Measurements from ENCODE around the gene KCNRG.

KCNRG gene

GRCh38 chr13:50014386-50014785 lies 858 bp upstream of the KCNRG start:
- no peak for TF ChIP-seq POLR2AphosphoS5 (IDR thresholded peaks at IDR 0.05; ENCODE audit: low read depth, low read length)
- TF ChIP-seq TAF1 (IDR thresholded peaks at IDR 0.05; ENCODE audit: borderline replicate concordance, low read depth, low read length), result no peak
- TF ChIP-seq POLR2A (IDR thresholded peaks at IDR 0.05; ENCODE audit: low read depth, low read length), result no peak
- no peak for DNase-seq (ENCODE audit: insufficient read length)
- FAIRE-seq, result peak; percentile 77

GRCh38 chr13:50015750-50016149 lies 506 bp downstream of the KCNRG start:
- FAIRE-seq (no peak), DNase-seq (ENCODE audit: insufficient read length) (no peak)
- no peak for TF ChIP-seq TAF1 (IDR thresholded peaks at IDR 0.05; ENCODE audit: borderline replicate concordance, low read depth, low read length)
- TF ChIP-seq POLR2A (IDR thresholded peaks at IDR 0.05; ENCODE audit: low read depth, low read length), result no peak
- TF ChIP-seq POLR2AphosphoS5 (IDR thresholded peaks at IDR 0.05; ENCODE audit: low read depth, low read length), result no peak

DNA sequence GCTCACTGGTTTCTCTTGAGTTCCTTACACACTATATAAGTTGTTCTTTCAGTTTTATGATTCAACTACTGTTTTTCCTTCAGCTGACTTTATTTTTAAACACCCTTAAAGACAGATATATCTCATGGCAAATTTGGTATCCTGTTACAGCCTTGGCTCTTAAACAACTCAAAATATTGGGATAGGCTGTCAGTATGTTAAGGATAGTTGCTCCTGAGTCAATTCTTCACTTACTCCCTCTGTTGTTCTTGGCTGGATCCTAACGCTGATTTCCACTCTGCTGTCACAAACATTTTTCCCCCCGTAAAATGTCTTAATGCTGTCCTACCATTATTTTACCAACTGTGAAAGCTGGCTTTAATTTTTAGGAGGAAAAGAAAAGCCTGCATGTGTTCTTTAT lies 1.2 kb downstream of the KCNRG start:
- FAIRE-seq (no peak), DNase-seq (ENCODE audit: insufficient read length) (no peak)
- TF ChIP-seq TAF1 (IDR thresholded peaks at IDR 0.05; ENCODE audit: borderline replicate concordance, low read depth, low read length), result no peak
- TF ChIP-seq POLR2AphosphoS5 (IDR thresholded peaks at IDR 0.05; ENCODE audit: low read depth, low read length), result no peak
- TF ChIP-seq POLR2A (IDR thresholded peaks at IDR 0.05; ENCODE audit: low read depth, low read length), result no peak

DNA sequence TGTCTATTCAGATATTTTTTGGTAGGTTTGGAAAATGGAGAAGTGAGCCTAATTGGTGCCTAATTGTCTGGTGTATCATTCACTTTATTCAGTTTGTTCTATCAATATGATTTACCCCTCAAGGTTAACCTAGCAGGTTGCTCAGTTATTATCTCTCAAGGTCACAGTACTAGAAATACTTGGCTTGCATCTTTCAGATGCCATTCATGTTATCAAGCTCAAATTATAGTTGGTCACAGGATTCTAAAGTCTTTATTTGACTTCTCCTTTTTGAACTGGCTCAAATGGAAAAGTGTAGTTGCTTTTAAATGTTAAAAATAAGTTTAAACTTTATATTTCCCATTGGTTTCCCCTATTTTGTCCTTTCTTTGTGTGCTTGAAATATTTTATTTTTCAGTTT lies 2.6 kb downstream of the KCNRG start:
- no peak for DNase-seq (ENCODE audit: insufficient read length)
- TF ChIP-seq POLR2AphosphoS5 (IDR thresholded peaks at IDR 0.05; ENCODE audit: low read depth, low read length) (no peak), POLR2A (IDR thresholded peaks at IDR 0.05; ENCODE audit: low read depth, low read length) (no peak), TAF1 (IDR thresholded peaks at IDR 0.05; ENCODE audit: borderline replicate concordance, low read depth, low read length) (no peak)
- FAIRE-seq, result no peak

DNA sequence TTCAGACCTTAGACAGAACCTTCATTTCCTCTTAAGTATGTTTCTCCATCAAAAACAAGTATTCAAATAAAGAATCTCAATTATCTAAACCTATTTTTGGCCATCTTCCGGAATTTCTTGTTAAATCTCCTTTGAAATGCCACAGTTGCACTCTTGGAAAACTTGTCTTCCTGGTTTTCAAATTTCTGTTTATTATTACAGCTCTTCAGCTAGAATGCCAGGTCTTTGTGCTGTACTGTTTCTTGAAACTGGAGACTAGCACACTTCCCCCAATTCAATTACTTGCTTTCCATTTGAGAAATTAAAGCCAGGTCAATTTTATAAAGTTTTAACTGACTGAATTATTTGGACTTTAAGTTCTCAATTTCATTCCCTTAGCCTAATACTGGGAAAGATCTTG lies 10.2 kb downstream of the KCNRG start:
- FAIRE-seq (no peak), DNase-seq (ENCODE audit: insufficient read length) (no peak)
- TF ChIP-seq POLR2AphosphoS5 (IDR thresholded peaks at IDR 0.05; ENCODE audit: low read depth, low read length), result no peak
- no peak for TF ChIP-seq POLR2A (IDR thresholded peaks at IDR 0.05; ENCODE audit: low read depth, low read length)
- no peak for TF ChIP-seq TAF1 (IDR thresholded peaks at IDR 0.05; ENCODE audit: borderline replicate concordance, low read depth, low read length)

DNA sequence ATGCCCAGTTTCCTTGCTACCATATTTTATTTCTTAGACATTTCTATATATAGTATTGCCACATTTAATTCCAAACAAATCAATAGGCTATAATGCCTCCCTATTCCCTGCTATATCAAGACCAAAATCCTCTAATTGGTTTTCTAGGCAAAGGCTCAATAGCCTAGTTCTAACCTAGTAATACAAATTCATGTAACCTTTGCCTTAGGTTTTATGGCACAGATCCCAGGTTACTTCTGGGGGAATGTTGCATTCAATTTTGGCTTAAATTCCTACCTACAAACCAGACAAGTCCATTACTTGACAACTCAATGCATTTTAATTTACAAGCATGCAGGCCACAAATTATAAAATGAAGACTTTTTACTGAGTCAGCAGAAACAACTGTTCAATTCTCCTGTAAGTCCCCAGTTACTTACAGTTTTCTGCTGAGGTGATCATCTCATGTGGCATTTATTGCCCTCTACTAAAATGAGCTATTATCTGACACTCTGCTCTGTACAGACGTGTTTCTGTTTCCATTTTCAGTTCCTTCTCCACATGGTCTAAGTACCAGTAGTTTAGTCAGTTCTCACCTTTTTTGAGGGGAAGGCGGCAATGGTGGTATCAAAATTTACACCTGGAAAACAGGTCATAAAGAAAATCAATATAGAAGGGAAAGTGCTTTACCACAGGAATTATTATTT lies 11.7 kb downstream of the KCNRG start:
- peak; percentile 24 for DNase-seq (ENCODE audit: insufficient read length)
- TF ChIP-seq POLR2A (IDR thresholded peaks at IDR 0.05; ENCODE audit: low read depth, low read length) (no peak), TAF1 (IDR thresholded peaks at IDR 0.05; ENCODE audit: borderline replicate concordance, low read depth, low read length) (no peak), POLR2AphosphoS5 (IDR thresholded peaks at IDR 0.05; ENCODE audit: low read depth, low read length) (no peak)
- peak; percentile 85 for FAIRE-seq

DNA sequence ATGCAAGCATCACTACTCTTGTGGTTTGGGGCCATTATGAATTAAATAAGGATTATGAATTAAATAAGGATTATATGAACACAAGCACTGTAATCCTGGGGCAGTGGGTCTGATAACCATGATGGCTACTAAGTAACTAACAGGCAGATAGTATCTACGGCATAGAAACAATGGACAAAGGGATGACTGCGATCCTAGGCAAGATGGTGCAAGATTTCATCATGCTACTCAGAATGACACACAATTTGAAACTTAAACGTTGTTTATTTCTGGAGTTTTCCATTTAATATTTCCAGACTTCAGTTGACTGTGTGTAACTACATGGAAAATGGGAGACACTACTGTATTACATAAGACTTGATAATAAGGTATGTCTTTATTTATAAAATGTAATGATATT lies 15.1 kb downstream of the KCNRG start:
- FAIRE-seq (no peak), DNase-seq (ENCODE audit: insufficient read length) (no peak)

DNA sequence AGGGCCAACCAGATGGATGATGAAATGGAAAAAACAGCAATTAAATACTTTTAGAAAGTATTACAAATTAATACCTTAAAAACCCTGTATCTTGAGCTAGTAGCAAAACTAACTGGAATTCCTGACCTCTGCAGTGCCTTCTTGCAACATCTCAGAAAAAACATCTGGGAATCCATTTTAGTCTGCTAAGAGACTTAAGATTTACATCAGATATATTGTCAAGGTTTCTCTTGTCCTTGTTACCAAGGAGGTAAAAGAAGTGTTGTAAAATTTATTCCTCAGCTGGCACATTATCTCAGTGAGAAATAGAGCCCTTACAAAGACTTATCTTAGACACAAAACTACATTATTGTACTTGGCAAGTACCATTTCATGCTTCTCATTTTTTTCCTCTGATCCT lies 18.5 kb downstream of the KCNRG start:
- no peak for FAIRE-seq
- DNase-seq (ENCODE audit: insufficient read length), result no peak
- TF ChIP-seq TAF1 (IDR thresholded peaks at IDR 0.05; ENCODE audit: borderline replicate concordance, low read depth, low read length) (no peak), POLR2A (IDR thresholded peaks at IDR 0.05; ENCODE audit: low read depth, low read length) (no peak), POLR2AphosphoS5 (IDR thresholded peaks at IDR 0.05; ENCODE audit: low read depth, low read length) (no peak)

More for the DNA sequence above, 15.1 kb downstream of the KCNRG start:
- TF ChIP-seq POLR2A (IDR thresholded peaks at IDR 0.05; ENCODE audit: low read depth, low read length) (no peak), TAF1 (IDR thresholded peaks at IDR 0.05; ENCODE audit: borderline replicate concordance, low read depth, low read length) (no peak), POLR2AphosphoS5 (IDR thresholded peaks at IDR 0.05; ENCODE audit: low read depth, low read length) (no peak)

DNA sequence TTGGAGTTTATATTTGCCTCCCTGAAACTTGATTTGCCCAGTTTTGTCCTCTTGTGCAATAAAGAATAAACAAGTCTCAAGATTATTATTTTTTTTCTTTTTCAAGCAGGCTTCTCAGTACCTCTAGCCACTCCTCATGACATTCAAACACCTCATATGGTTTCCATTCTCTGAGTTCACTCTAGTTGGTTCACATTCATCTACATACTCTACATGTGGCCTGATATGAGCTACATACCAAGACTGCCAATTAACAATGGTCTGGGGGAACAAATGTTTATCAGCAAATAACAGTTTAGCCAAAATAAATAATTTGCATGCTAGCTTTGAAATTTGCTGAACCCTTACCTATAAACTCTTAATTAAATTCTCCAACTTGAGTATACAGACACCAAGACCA lies 22.5 kb downstream of the KCNRG start:
- DNase-seq (ENCODE audit: insufficient read length) (no peak), FAIRE-seq (no peak)
- TF ChIP-seq POLR2A (IDR thresholded peaks at IDR 0.05; ENCODE audit: low read depth, low read length) (no peak), TAF1 (IDR thresholded peaks at IDR 0.05; ENCODE audit: borderline replicate concordance, low read depth, low read length) (no peak), POLR2AphosphoS5 (IDR thresholded peaks at IDR 0.05; ENCODE audit: low read depth, low read length) (no peak)

- DNase-seq (ENCODE audit: insufficient read length) (no peak), FAIRE-seq (no peak)
- TF ChIP-seq POLR2A (IDR thresholded peaks at IDR 0.05; ENCODE audit: low read depth, low read length) (no peak), POLR2AphosphoS5 (IDR thresholded peaks at IDR 0.05; ENCODE audit: low read depth, low read length) (no peak), TAF1 (IDR thresholded peaks at IDR 0.05; ENCODE audit: borderline replicate concordance, low read depth, low read length) (no peak)
Observed at GRCh38 chr13:50038266-50038665, 23.0 kb downstream of the KCNRG start.

GRCh38 chr13:50052478-50052877 lies 37.2 kb downstream of the KCNRG start:
- DNase-seq (ENCODE audit: insufficient read length) (no peak), FAIRE-seq (peak; percentile 17)
- no peak for TF ChIP-seq TAF1 (IDR thresholded peaks at IDR 0.05; ENCODE audit: borderline replicate concordance, low read depth, low read length)
- TF ChIP-seq POLR2A (IDR thresholded peaks at IDR 0.05; ENCODE audit: low read depth, low read length), result no peak
- TF ChIP-seq POLR2AphosphoS5 (IDR thresholded peaks at IDR 0.05; ENCODE audit: low read depth, low read length), result 0 out of 2 replicates have a peak, but pooled peaks have one; percentile 17

DNA sequence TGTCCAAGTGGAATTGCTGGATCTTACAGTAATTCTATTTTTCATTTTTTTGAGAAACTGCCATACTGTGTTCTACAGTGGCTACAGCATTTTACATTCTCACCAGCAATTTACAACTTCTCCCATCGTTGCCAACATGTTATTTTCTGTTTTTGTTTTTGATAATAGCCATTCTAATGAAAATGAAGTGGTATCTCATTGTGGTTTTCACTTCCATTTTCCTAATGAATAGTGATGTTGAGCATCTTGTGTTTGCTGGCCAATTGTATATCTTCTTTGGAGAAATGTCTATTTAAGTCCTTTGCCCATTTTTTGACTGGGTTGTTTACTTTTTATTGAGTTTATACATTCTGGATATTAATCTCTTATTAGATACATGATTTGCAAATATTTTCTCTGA lies 38.6 kb downstream of the KCNRG start:
- DNase-seq (ENCODE audit: insufficient read length) (no peak), FAIRE-seq (peak; percentile 27)
- TF ChIP-seq POLR2AphosphoS5 (IDR thresholded peaks at IDR 0.05; ENCODE audit: low read depth, low read length), result no peak
- TF ChIP-seq TAF1 (IDR thresholded peaks at IDR 0.05; ENCODE audit: borderline replicate concordance, low read depth, low read length), result no peak
- TF ChIP-seq POLR2A (IDR thresholded peaks at IDR 0.05; ENCODE audit: low read depth, low read length), result no peak
